KMS-11 (cell line): Measurements from ENCODE around the gene DKC1.

ENCODE experiments used
- H2AFZ ChIP-seq: fragments of 200-600 bp; sonication (generic); 2 replicates; pipeline ENCODE4 v1.6.1; 2016; ENCODE audit warnings: antibody characterized with exemption, mixed run types, low read depth
- H3K27ac ChIP-seq: fragments of 200-600 bp; sonication (generic); 2 replicates; pipeline ENCODE4 v1.6.1; 2016; ENCODE audit warnings: mild to moderate bottlenecking, mixed run types
- H3K27me3 ChIP-seq: fragments of 200-600 bp; sonication (generic); 2 replicates; pipeline ENCODE4 v1.6.1; 2017; ENCODE audit warnings: mild to moderate bottlenecking, low read depth, mixed run types, moderate library complexity; ENCODE audit not compliant: insufficient read depth
- H3K36me3 ChIP-seq: fragments of 200-600 bp; sonication (generic); 2 replicates; pipeline ENCODE4 v1.6.1; 2017; ENCODE audit warnings: mild to moderate bottlenecking, mixed run types; ENCODE audit not compliant: insufficient read depth
- H3K4me1 ChIP-seq: fragments of 200-600 bp; sonication (generic); 2 replicates; pipeline ENCODE4 v1.6.1; 2016; ENCODE audit warnings: mild to moderate bottlenecking, low read depth, mixed run types; ENCODE audit not compliant: poor library complexity, severe bottlenecking
- H3K4me2 ChIP-seq: fragments of 200-600 bp; sonication (generic); 2 replicates; pipeline ENCODE4 v1.7.0; 2016; ENCODE audit warnings: mild to moderate bottlenecking, mixed run types
- H3K4me3 ChIP-seq: fragments of 200-600 bp; sonication (generic); IDR thresholded peaks from 2 replicates; pipeline ENCODE4 v1.6.1; 2017; ENCODE audit warnings: low read depth, low read length, mixed read lengths; ENCODE audit not compliant: insufficient read depth
- H3K79me2 ChIP-seq: fragments of 200-600 bp; sonication (generic); 2 replicates; pipeline ENCODE4 v1.6.1; 2016; ENCODE audit warnings: low read depth, mixed run types; ENCODE audit not compliant: insufficient read depth
- H3K9ac ChIP-seq: fragments of 200-600 bp; sonication (generic); 2 replicates; pipeline ENCODE4 v1.6.1; 2016; ENCODE audit warnings: mild to moderate bottlenecking, mixed run types
- H4K20me1 ChIP-seq: fragments of 200-600 bp; sonication (generic); 2 replicates; pipeline ENCODE4 v1.6.1; 2016; ENCODE audit warnings: mild to moderate bottlenecking, mixed run types; ENCODE audit not compliant: insufficient read depth
- CTCF ChIP-seq: fragments of 200-600 bp; sonication (generic); conservative IDR thresholded peaks from 2 replicates; pipeline ENCODE4 v1.6.1; 2017; ENCODE audit warnings: low read depth, mild to moderate bottlenecking, antibody characterized with exemption, low read length, moderate library complexity, mixed read lengths

The DKC1 gene

GRCh38 chrX:154724993-154725756 lies 37.5 kb upstream of the DKC1 start:
- Histone ChIP-seq H3K79me2 (no peaks in the 10 kb centered on the region), H3K36me3 (no peaks in the 10 kb centered on the region), H3K4me3 (no peak overlapping the region), H3K9ac (no peak overlapping the region), H2AFZ (no peak overlapping the region), H3K4me1 (no peaks in the 10 kb centered on the region), H3K27me3 (no peaks in the 10 kb centered on the region), H4K20me1 (no peaks in the 10 kb centered on the region), H3K4me2 (no peak overlapping the region), H3K27ac (no peak overlapping the region)
- no peak for TF ChIP-seq CTCF

GRCh38 chrX:154727418-154727817 lies 35.2 kb upstream of the DKC1 start:
- H4K20me1 ChIP-seq = no peaks in the 10 kb centered on the region
- TF ChIP-seq CTCF = no peak
- no peaks in the 10 kb centered on the region for H3K27me3 ChIP-seq
- H2AFZ ChIP-seq = no peak overlapping the region
- H3K27ac ChIP-seq = no peak overlapping the region
- no peaks in the 10 kb centered on the region for H3K79me2 ChIP-seq
- H3K4me2 ChIP-seq = no peak overlapping the region
- no peak overlapping the region for H3K4me3 ChIP-seq
- H3K4me1 ChIP-seq = no peaks in the 10 kb centered on the region
- no peak overlapping the region for H3K9ac ChIP-seq
- H3K36me3 ChIP-seq = no peaks in the 10 kb centered on the region

GRCh38 chrX:154727871-154728270 lies 34.8 kb upstream of the DKC1 start:
- no peaks in the 10 kb centered on the region for H4K20me1 ChIP-seq
- H3K79me2 ChIP-seq = no peaks in the 10 kb centered on the region
- H3K4me2 ChIP-seq = no peak overlapping the region
- H2AFZ ChIP-seq = no peak overlapping the region
- no peak overlapping the region for H3K9ac ChIP-seq
- no peak for TF ChIP-seq CTCF
- no peak overlapping the region for H3K27ac ChIP-seq
- H3K4me1 ChIP-seq = no peaks in the 10 kb centered on the region
- H3K36me3 ChIP-seq = no peaks in the 10 kb centered on the region
- no peaks in the 10 kb centered on the region for H3K27me3 ChIP-seq
- H3K4me3 ChIP-seq = no peak overlapping the region

GRCh38 chrX:154728431-154729190 lies 34.1 kb upstream of the DKC1 start:
- Histone ChIP-seq H3K27ac (no peak overlapping the region), H3K4me3 (no peak overlapping the region), H2AFZ (no peak overlapping the region), H3K9ac (no peak overlapping the region), H3K36me3 (no peaks in the 10 kb centered on the region), H3K4me1 (no peaks in the 10 kb centered on the region), H3K4me2 (no peak overlapping the region), H4K20me1 (no peaks in the 10 kb centered on the region), H3K79me2 (no peaks in the 10 kb centered on the region), H3K27me3 (no peaks in the 10 kb centered on the region)
- TF ChIP-seq CTCF = no peak
